ENCODE data around the gene FAM216B. TPM values are rescaled to one million over a fixed set of nuclear protein-coding genes. Genes with fewer than 3 reads are reported as not detected.

FAM216B gene
- total RNA-seq, 1 experiment from 2014 or later, result not detected

GRCh38 chr13:42740753-42741152 is 40.6 kb upstream of the FAM216B start:
- no peak overlapping the region for H3K4ac ChIP-seq (ENCODE audit: low read depth, low read length)
- Mint-ChIP-seq H3K27me3 (ENCODE audit: low read depth) (no peaks in the 10 kb centered on the region; the same call in 1 of the 2 replicates), H3K27ac (no peak overlapping the region), H3K9me3 (0 out of 5 replicates have a peak, but pooled peaks cover 0 to 3% of the 10 kb centered on the region in 2 experiments), H3K36me3 (ENCODE audit: insufficient read depth in 1 of 3, low read depth in 3 of 3) (no peaks in the 10 kb centered on the region; a peak in 1 of 7 replicates), H3K4me3 (no peak overlapping the region), H3K4me1 (peaks cover 0 to under 1% of the 10 kb centered on the region in 2 experiments; a peak in 1 of 4 replicates)
- H3K9me3 ChIP-seq (ENCODE audit: control insufficient read depth, low read depth, low read length), result no peaks in the 10 kb centered on the region
- no CpG with 5 or more reads among the region's 1 CpG for WGBS (ENCODE audit: extremely low coverage, insufficient read length, low lambda C conversion rate)
- no peak overlapping the region for H3K56ac ChIP-seq (ENCODE audit: insufficient read length, low read depth, low read length)
- no peaks in the 10 kb centered on the region for H3K79me1 ChIP-seq (ENCODE audit: insufficient read depth, low read depth, low read length, poor library complexity, severe bottlenecking)
- H2BK120ac ChIP-seq (ENCODE audit: low read depth, low read length, poor library complexity, severe bottlenecking), result no peak overlapping the region
- no peak overlapping the region for H3K4me2 ChIP-seq (ENCODE audit: insufficient read depth, insufficient read length, low read length)
- no peak overlapping the region for H3K23ac ChIP-seq (ENCODE audit: insufficient read length, low read depth, low read length)
- no peaks in the 10 kb centered on the region for H3K27me3 ChIP-seq (ENCODE audit: insufficient read depth, low read length)
- H3K9ac ChIP-seq (ENCODE audit: extremely low read depth, insufficient read length, low read length), result no peak overlapping the region
- H3K4me1 ChIP-seq (ENCODE audit: insufficient read depth, low read length), result no peaks in the 10 kb centered on the region
- no peak for DNase-seq
- H4K20me1 ChIP-seq (ENCODE audit: control insufficient read depth, insufficient read depth, insufficient read length), result no peaks in the 10 kb centered on the region
- TF ChIP-seq CTCF (conservative IDR thresholded peaks at IDR 0.05), result no peak
- H3K27ac ChIP-seq (ENCODE audit: insufficient read length, low read depth, low read length), result no peak overlapping the region
- H3K18ac ChIP-seq (ENCODE audit: insufficient read length, low read depth, low read length), result no peak overlapping the region
- H3K23me2 ChIP-seq (ENCODE audit: insufficient read length, low read depth, low read length, poor library complexity, severe bottlenecking), result no peaks in the 10 kb centered on the region
- H3K79me2 ChIP-seq (ENCODE audit: insufficient read depth, low read length), result no peaks in the 10 kb centered on the region
- no peak overlapping the region for H2BK5ac ChIP-seq (ENCODE audit: insufficient read length, low read length)
- H4K8ac ChIP-seq (replicated peaks; ENCODE audit: insufficient read length, low read depth, low read length), result no peak overlapping the region
- H2BK12ac ChIP-seq (ENCODE audit: insufficient read length, low read depth, low read length), result no peak overlapping the region
- no peak overlapping the region for H2BK15ac ChIP-seq (ENCODE audit: low read depth, low read length)
- no peak overlapping the region for H4K91ac ChIP-seq (ENCODE audit: insufficient read length, low read depth, low read length)
- H3T11ph ChIP-seq (ENCODE audit: low read length), result no peak overlapping the region
- no peak overlapping the region for H2BK20ac ChIP-seq (ENCODE audit: low read depth, low read length, poor library complexity, severe bottlenecking)
- no peak overlapping the region for H3K14ac ChIP-seq (ENCODE audit: insufficient read depth, low read length)
- no peak overlapping the region for H2AFZ ChIP-seq (ENCODE audit: low read length)
- no peak overlapping the region for H4K5ac ChIP-seq (ENCODE audit: insufficient read length, low read depth, low read length)
- H2AK5ac ChIP-seq (ENCODE audit: insufficient read length, low read length), result no peak overlapping the region

Measured in H9 (cell line).